K562 (cell line): Measurements from ENCODE around the gene PAX8. TPM values are rescaled to one million over a fixed set of nuclear protein-coding genes. Genes with fewer than 3 reads are reported as not detected.

ENCODE experiments used
- ATAC-seq: fragments of 200-7000 bp; cut with Tn5 transposase; 3 replicates; pipeline ENCODE4 v1.9.1; 2020; ENCODE audit warnings: moderate library complexity
- BruUV-seq: library from RNA; stranded (reverse); fragments of 400-500 nt; replicated peaks from 2 replicates; lab custom pipeline; 2021; lab: Mats Ljungman, UMichigan
- CTCF ChIA-PET: fragments of 300-600 bp; formaldehyde crosslinking; extraction: SDS; loops from one replicate; lab custom pipeline; 2021; ENCODE audit warnings: low intra/inter-chr PET ratio; lab: Yijun Ruan, JAX
- POLR2A ChIA-PET: fragments of 300-600, 350-650 bp; sonication (Branson Sonifier 250); formaldehyde crosslinking; extraction: SDS; loops from one replicate; lab custom pipeline; 2021; ENCODE audit warnings: antibody characterized with exemption, inconsistent platforms; lab: Yijun Ruan, JAX
- DNase-seq, 4 experiments: peaks; one replicate each; pipeline versions ENCODE4 v3.0.0 to v3.0.0-alpha.2; 2011 to 2018; ENCODE audit warnings: low spot score in 3 of 4, mixed read lengths in 3 of 4; ENCODE audit errors: extremely low read depth in 1 of 4
- FAIRE-seq: peaks from 2 replicates; lab custom pipeline; 2011; peaks lifted over from hg19 to GRCh38; lab: Jason Lieb, UNC
- H2AFZ ChIP-seq: 2 replicates; pipeline ENCODE4 v1.6.0; 2011; ENCODE audit warnings: low read depth, low read length, control low read depth, inconsistent platforms
- H3K27ac ChIP-seq: fragments of 200-600 bp; 3 replicates; pipeline ENCODE4 v1.8.0; 2011; ENCODE audit warnings: low read depth, mild to moderate bottlenecking, control low read depth, inconsistent platforms, low read length, moderate library complexity, mixed read lengths; ENCODE audit errors: extremely low read depth
- H3K27me3 ChIP-seq, 2 experiments: fragments of 300-600 bp in 1 of 2; 2 replicates in 1 of 2; 3 replicates in 1 of 2; pipeline versions ENCODE4 v1.6.0 to v1.8.0; 2011; ENCODE audit warnings: inconsistent platforms in 2 of 2, low read length in 2 of 2, mild to moderate bottlenecking in 1 of 2, mixed read lengths in 1 of 2, moderate library complexity in 1 of 2; ENCODE audit not compliant: control insufficient read depth in 2 of 2, insufficient read depth in 2 of 2
- H3K36me3 ChIP-seq: fragments of 300-600 bp; 3 replicates; pipeline ENCODE4 v1.8.0; 2011; ENCODE audit warnings: mild to moderate bottlenecking, low read length, inconsistent platforms; ENCODE audit not compliant: control insufficient read depth, insufficient read depth
- H3K4me1 ChIP-seq, 2 experiments: fragments of 200-600 bp in 1 of 2; replicated peaks in 1 of 2; 2 replicates in 1 of 2; 3 replicates in 1 of 2; pipeline versions ENCODE4 v1.5.1 to v1.8.0; 2011; ENCODE audit warnings: inconsistent platforms in 2 of 2, low read length in 2 of 2, mild to moderate bottlenecking in 1 of 2, mixed read lengths in 1 of 2, moderate library complexity in 1 of 2; ENCODE audit not compliant: control insufficient read depth in 2 of 2, insufficient read depth in 2 of 2
- H3K4me2 ChIP-seq: 2 replicates; pipeline ENCODE4 v1.6.1; 2011; ENCODE audit warnings: low read length, control low read depth, inconsistent platforms, mixed read lengths; ENCODE audit not compliant: insufficient read depth
- H3K4me3 ChIP-seq: fragments of 200-600 bp; sonication (generic), shearing (Covaris generic); 2 replicates; pipeline ENCODE4 v1.5.1; 2016; ENCODE audit warnings: control low read depth, inconsistent platforms
- H3K79me2 ChIP-seq: fragments of 200-600 bp; 3 replicates; pipeline ENCODE4 v1.8.0; 2011; ENCODE audit warnings: low read length, inconsistent platforms; ENCODE audit not compliant: control insufficient read depth, insufficient read depth
- H3K9ac ChIP-seq, 2 experiments: 2 replicates each; pipeline versions ENCODE4 v1.6.0 to v1.6.1; 2011; ENCODE audit warnings: low read depth in 2 of 2, low read length in 2 of 2, control low read depth in 1 of 2, inconsistent platforms in 1 of 2, mild to moderate bottlenecking in 1 of 2, mixed read lengths in 1 of 2; ENCODE audit not compliant: insufficient read depth in 1 of 2
- H3K9me1 ChIP-seq: one replicate; pipeline ENCODE4 v1.6.0; 2011; ENCODE audit warnings: inconsistent platforms, mild to moderate bottlenecking, low read length, moderate library complexity; ENCODE audit not compliant: control insufficient read depth, insufficient read depth
- H3K9me3 ChIP-seq: replicated peaks from 2 replicates; pipeline ENCODE4 v1.5.1; 2011; ENCODE audit warnings: low read depth, low read length, inconsistent platforms; ENCODE audit not compliant: control insufficient read depth, insufficient read depth
- H4K20me1 ChIP-seq: replicated peaks from 2 replicates; pipeline ENCODE4 v1.6.1; 2011; ENCODE audit warnings: low read length, inconsistent platforms, mixed read lengths; ENCODE audit not compliant: control insufficient read depth, insufficient read depth
- ELF1 ChIP-seq: fragments of 200-800 bp; sonication (Bioruptor generic); IDR thresholded peaks from 2 replicates; pipeline ENCODE4 v1.6.1; 2016; ENCODE audit warnings: missing genetic modification characterization, missing compliant biosample characterization
- KLF16 ChIP-seq: IDR thresholded peaks from 2 replicates; pipeline ENCODE4 v1.6.1; 2016; ENCODE audit warnings: antibody characterized with exemption
- MCM3 ChIP-seq: fragments of 450-650 bp; IDR thresholded peaks from 2 replicates; pipeline ENCODE4 v1.6.1; 2016
- POU5F1 ChIP-seq: fragments of 150-350 bp; IDR thresholded peaks from 2 replicates; pipeline ENCODE4 v1.6.1; 2014; ENCODE audit warnings: borderline replicate concordance, low read length, low read depth, mild to moderate bottlenecking; ENCODE audit not compliant: partially characterized antibody
- ZFP91 ChIP-seq: sonication (generic); formaldehyde crosslinking; IDR thresholded peaks from 2 replicates; pipeline ENCODE4 v1.8.0; 2022; ENCODE audit warnings: mild to moderate bottlenecking, missing genetic modification reagents
- ZNF146 ChIP-seq: IDR thresholded peaks from one replicate; pipeline ENCODE4 v1.6.1; 2018; ENCODE audit warnings: missing compliant biosample characterization; ENCODE audit not compliant: unreplicated experiment
- ZNF184 ChIP-seq: sonication (generic); formaldehyde crosslinking; IDR thresholded peaks from 2 replicates; pipeline ENCODE4 v1.5.0; 2020; ENCODE audit warnings: missing genetic modification reagents
- WGBS: fragments of 100-300 bp; shearing (Covaris generic); methylation state at CpG from one replicate; pipeline ENCODE4 v1.1.6; 2016; ENCODE audit warnings: low coverage, mixed read lengths; ENCODE audit not compliant: insufficient coverage; ENCODE audit errors: missing lambda C conversion rate; 5-methylcytosine and 5-hydroxymethylcytosine counted together
- in situ Hi-C: fragments of 300-500 bp; cut with MboI; formaldehyde crosslinking; loops from 4 replicates; pipeline ENCODE4 v1.15.0; 2018; ENCODE audit warnings: inconsistent platforms, mixed read lengths
- intact Hi-C: fragments of 100-400 bp; cut with micrococcal nuclease; formaldehyde crosslinking; loops from 2 replicates; pipeline ENCODE4 v1.14.2; 2022
- polyA plus RNA-seq, 8 experiments: library from polyadenylated mRNA; depleted of rRNA in 4 of 8; stranded (reverse) in 5 of 8; unstranded in 3 of 8; fragments of >200 nt; fragmentation: Nextera tagmentation in 2 of 8; fragmentation: Illumina TruSeq in 1 of 8; extraction: Ambion mirVana in 2 of 8; extraction: Trizol in 1 of 8; gene quantifications; 2 replicates each; pipeline versions ENCODE4 v1.2.1 to v1.2.3, GENCODE V29; 2011 to 2014; ENCODE audit warnings: inconsistent platforms in 1 of 8, missing spikeins in 1 of 8
- total RNA-seq, 7 experiments: library from RNA; depleted of rRNA in 6 of 7; stranded (reverse); fragments of >200 nt in 6 of 7; fragmentation: Illumina TruSeq in 2 of 7; extraction: Trizol in 2 of 7; gene quantifications; 2 replicates each; pipeline versions ENCODE4 v1.2.1 to v1.2.3, GENCODE V29; 2011 to 2021; ENCODE audit warnings: low replicate concordance in 1 of 7

PAX8 gene
- total and polyA plus RNA-seq, 9 of the 15 experiments (the other 6 are each of a cell fraction or from before 2014, with no cell fraction given): 0.13 to 2.1 (median 0.51) TPM

DNA sequence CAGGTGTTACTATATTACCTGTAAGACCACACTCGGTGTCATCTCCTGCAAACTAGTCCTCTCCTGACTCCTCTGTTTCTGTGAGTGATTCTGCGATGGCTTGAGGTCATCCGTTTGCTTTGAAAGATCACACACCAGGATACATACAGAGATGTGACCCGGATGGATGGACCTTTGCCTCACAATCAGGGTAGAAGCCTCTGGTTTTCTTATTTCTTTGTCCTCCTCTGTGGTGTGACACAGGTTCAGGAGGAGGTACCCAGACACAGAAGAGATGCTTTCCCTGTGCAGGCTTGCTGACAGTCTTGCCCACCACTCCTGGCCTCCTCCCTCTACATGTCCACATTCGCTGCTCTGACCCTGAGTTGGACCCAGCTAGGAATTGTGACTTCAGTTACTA is 70.3 kb downstream of the PAX8 start:
- no peak overlapping the region for H2AFZ ChIP-seq
- no peaks in the 10 kb centered on the region for H4K20me1 ChIP-seq
- in situ Hi-C loops (loop anchor here (5.0 kb wide), 1 partner anchor 164 kb away; no protein-coding TSS in a partner anchor), intact Hi-C loops (no loop called here)
- no peak for DNase-seq
- H3K9me3 ChIP-seq: no peaks in the 10 kb centered on the region
- H3K79me2 ChIP-seq: no peaks in the 10 kb centered on the region
- ATAC-seq: no peak
- H3K9ac ChIP-seq: no peak overlapping the region
- H3K4me3 ChIP-seq: no peak overlapping the region
- CTCF ChIA-PET: no interaction called here
- BruUV-seq: no TSS peak
- no peak for TF ChIP-seq ELF1 (tag)
- TF ChIP-seq MCM3: no peak
- no peak for TF ChIP-seq ZFP91 (CRISPR knock-in tag)
- TF ChIP-seq KLF16: no peak
- TF ChIP-seq ZNF184 (CRISPR knock-in tag): no peak
- no peak for TF ChIP-seq ZNF146 (CRISPR knock-in tag)
- no peak for TF ChIP-seq POU5F1
- POLR2A ChIA-PET: no interaction called here
- peaks cover 2 to 13% of the 10 kb centered on the region in 2 experiments; a peak in 3 of 5 replicates for H3K27me3 ChIP-seq
- no peak overlapping the region for H3K4me2 ChIP-seq
- H3K4me1 ChIP-seq: peaks cover 3 to 4% of the 10 kb centered on the region in 2 experiments; a peak in 4 of 5 replicates
- no peak overlapping the region for H3K27ac ChIP-seq
- 10% methylated on average over 5 of the region's 5 CpGs for WGBS
- no peaks in the 10 kb centered on the region for H3K9me1 ChIP-seq
- H3K36me3 ChIP-seq: no peaks in the 10 kb centered on the region
- FAIRE-seq: no peak
